ENCODE results near the gene ULK1.
A peak's percentile ranks its signal among the peaks of the same experiment; 100 is the strongest.
"Not testable (repeated sequence)": the region's sequence is repeated elsewhere in the genome, so short reads cannot be mapped to it uniquely, and the experiment has no call there.

Gene ULK1

DNA sequence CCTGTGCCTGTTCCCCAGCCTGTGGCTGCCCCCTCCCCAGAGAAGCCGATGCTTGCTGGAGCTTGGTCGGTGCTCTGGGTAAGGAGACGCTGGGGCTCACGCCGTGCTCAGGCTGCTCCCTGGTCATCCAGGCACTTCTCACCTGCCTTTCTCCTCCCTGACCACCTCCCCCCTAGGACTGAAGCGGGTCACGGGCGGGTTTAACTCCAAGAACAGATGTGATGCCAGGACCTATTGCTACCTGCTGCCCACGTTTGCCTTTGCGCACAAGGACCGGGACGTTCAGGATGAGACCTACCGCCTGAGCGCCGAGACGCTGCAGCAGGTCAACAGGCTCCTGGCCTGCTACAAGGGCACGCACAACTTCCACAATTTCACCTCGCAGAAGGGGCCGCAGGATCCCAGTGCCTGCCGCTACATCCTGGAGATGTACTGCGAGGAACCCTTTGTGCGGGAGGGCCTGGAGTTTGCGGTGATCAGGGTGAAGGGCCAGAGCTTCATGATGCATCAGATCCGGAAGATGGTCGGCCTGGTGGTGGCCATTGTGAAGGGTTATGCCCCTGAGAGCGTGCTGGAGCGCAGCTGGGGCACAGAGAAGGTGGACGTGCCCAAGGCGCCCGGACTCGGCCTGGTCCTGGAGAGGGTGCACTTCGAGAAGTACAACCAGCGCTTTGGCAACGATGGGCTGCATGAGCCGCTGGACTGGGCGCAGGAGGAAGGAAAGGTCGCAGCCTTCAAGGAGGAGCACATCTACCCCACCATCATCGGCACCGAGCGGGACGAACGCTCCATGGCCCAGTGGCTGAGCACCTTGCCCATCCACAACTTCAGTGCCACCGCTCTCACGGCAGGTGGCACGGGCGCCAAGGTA, 46.9 kb downstream of the ULK1 start:
- no peak for DNase-seq (ENCODE audit: low read depth in 1 of 2, low spot score in 1 of 2)

DNA sequence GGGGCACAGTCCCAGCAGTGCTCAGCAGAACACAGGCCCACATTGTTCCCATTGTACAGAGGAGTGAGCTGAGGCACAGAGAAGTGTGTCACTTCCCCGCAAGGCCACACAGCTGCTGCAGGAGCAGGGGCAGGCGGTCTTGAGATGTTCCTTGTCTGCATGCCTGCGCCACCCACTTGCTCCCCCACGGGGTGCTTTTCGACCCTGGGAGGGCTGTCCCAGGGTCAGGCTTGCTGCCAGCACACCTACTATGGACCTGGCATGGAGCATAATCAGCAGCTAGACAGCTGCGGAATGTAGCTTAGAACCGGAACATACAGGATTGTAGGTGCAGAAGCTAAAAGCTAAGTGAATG, 47.5 kb downstream of the ULK1 start:
- DNase-seq (ENCODE audit: low read depth in 1 of 2, low spot score in 1 of 2), result no peak

DNA sequence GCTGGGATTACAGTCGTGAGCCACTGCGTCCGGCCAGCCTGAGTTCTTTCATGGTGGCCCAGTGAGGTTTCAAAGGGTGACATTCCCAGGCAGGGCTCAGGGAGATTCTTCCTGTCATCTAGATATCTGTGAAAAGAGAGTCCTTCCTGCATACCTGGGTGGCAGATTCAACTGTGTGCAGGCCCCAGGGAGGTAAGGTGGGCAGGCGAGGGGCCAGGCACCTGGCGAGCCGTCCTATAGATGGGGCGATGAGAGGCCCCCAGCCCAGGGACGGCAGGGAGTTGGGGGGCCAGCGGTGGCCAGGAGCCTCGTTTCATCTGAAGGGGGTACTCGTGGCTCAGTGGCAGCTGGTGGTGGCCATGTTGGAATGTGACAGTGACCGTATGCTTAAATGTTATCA, 48.2 kb downstream of the ULK1 start:
- no peak for DNase-seq (ENCODE audit: low read depth in 1 of 2, low spot score in 1 of 2)

DNA sequence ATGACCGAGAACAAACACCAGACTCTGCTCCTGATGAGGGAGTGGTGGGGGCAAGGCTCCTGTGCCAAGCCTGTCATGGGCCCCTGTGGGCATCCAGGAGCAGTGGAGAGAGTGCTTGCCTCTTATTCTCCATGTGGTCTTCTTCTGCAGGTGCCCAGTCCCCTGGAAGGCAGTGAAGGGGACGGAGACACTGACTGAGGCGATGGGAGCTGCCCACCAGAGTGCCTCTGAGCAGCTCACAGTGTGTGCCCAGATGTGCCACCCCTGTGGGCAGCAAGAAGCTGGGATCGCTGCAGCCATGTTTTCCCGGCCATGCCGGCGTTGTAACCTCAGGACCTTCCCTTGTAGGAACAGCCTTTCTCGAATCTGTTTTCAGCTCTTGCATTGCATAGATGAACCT, 49.0 kb downstream of the ULK1 start:
- DNase-seq (ENCODE audit: low read depth in 1 of 2, low spot score in 1 of 2), result no peak

DNA sequence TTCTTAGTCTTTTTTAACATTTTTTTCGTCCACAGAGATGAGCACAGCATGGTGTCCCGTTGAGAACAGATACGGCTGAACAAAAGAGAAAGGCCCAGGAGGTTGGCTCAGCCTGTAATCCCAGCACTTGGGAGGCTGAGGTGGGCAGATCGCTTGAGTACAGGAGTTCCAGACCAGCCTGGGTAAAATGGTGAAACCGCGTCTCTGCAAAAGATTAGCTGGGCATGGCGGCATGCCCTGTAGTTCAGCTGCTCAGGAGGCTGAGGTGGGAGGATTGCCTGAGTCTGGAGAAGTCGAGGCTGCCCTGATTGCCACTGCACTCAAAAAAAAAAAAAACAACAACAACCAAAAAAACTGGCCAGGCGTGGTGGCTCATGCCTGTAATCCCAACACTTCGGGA, 49.5 kb downstream of the ULK1 start:
- DNase-seq (ENCODE audit: low read depth in 1 of 2, low spot score in 1 of 2), result no peak

DNA sequence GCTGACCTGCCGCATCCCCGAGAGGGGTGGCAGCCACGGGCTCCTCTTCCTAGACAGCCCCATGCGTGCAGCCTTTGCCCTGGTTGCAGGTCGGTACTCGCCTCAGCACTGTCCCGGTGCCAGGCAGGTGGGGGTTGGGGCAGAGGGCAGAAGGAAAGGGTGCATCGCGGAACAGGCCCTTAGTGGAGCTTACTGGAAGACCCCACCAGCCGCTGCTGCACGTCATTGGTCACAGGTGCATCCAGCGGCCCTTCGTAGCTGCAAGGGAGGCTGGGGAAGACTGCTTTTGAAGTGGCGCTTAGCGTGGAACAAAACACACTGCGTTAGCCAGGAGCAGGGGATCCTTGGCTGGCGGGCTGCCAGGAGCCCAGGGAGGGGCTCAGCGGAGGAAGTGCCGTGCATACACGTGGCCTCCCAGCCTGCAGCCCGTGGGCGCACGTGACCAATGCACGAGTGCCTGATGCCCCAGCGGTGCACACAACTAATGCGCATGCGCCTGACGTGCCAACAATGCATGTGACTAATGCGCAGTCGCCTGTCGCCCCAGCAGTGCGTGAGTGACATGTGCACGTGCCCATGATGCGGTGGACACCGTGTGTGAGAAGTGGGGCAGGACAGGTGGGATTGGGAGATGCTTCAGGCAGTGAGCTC, 50.3 kb downstream of the ULK1 start:
- DNase-seq (ENCODE audit: low read depth in 1 of 2, low spot score in 1 of 2), result no peak

DNA sequence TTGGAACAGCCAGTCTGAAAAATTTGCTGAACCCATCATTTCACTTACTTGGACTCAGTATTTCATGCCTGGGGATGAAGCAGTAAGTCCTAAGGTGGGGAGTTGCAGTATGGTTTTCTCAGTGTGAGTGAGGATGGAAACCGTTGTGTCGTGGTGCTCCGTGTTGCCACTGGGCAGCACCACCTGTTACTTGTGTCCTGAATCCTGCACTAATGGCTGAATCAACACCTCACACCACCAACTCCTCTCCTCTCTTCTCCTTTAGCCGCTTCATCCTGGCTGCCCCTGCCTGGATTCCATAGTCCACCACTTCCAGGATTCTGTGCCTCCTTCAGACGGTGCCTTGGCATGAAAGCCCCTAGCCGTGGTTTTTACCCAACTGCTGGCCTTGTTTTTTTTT, 52.3 kb downstream of the ULK1 start:
- no peak for DNase-seq (ENCODE audit: low read depth in 1 of 2, low spot score in 1 of 2)

DNA sequence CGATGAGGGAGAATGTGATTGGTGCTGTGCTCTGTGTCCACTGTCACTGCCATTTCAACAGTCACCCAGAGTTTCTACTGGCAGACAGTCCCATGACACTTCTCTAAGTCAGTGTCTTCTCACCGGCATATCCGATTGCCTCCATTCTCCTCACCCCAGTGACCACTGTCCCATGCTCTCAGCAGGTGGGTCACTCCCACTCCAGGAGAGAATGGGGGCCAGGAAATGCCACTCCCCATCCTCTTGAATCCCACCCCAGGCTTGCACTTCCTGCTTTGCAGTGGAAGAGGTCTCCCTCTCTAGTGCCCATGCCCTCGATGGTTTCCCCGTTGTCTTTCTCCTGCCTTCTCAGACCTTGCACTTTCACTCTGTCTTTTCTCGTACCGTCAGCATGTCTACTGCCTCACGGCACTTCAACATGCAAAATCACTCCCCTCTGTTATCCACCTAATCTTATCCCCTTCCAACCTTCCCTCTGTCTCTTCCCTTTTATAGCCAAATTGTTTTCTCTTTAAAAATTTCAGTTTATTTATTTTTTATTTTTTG, 53.1 kb downstream of the ULK1 start:
- DNase-seq (ENCODE audit: low read depth in 1 of 2, low spot score in 1 of 2), result no peak

DNA sequence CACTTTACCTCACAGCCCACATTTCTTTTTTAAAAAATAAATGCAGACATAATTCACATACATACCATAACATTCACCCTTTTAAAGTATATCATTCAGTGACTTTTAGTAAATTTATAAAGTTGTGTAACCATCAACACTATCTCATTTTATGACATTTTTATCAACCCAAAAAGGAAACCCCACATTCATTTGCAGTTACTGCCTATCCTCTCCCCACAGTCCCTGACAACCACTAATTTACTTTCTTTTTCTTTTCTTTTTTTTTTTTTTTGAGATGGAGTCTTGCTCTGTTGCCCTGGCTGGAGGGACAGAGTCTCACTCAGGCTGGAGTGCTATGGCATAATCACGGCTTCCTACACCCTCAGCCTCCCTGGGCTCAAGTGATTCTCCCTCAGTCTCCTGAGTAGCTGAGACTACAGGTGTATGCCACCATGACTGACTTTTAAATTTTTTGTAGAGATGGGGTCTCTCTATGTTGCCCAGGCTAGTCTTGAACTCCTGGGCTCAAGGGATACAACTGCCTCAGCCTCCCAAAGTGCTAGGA, 53.8 kb downstream of the ULK1 start:
- DNase-seq (ENCODE audit: low read depth in 1 of 2, low spot score in 1 of 2), result no peak

DNA sequence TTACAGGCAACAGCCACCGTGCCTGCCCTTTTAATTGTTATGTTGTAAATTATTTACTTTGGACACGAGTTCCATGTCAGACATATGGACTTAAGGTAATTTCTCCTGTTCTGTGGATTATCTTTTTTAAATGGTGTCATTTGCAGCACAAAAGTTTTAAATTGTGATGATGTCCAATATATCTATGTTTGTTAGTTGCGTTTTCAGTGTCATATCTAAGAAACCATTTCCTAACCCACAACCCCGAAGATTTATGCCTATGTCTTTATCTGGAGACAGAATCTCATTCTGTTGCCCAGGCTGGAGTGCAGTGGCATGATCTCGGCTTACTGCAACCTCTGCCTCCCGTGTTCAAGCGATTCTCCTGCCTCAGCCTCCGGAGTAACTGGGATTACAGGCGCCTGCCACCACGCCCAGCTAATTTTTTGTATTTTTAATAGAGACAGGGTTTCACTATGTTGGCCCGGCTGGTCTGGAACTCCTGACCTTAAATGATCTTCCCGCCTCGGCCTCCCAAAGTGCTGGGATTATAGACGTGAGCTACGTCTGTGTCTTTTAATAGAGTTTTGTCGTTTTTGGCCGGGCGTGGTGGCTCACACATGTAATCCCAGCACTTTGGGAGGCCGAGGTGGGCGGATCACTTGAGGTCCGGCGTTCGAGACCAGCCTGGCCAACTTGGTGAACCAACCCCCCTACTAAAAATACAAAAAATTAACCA, 54.5 kb downstream of the ULK1 start:
- not testable (repeated sequence) for DNase-seq (ENCODE audit: low read depth in 1 of 2, low spot score in 1 of 2)

DNA sequence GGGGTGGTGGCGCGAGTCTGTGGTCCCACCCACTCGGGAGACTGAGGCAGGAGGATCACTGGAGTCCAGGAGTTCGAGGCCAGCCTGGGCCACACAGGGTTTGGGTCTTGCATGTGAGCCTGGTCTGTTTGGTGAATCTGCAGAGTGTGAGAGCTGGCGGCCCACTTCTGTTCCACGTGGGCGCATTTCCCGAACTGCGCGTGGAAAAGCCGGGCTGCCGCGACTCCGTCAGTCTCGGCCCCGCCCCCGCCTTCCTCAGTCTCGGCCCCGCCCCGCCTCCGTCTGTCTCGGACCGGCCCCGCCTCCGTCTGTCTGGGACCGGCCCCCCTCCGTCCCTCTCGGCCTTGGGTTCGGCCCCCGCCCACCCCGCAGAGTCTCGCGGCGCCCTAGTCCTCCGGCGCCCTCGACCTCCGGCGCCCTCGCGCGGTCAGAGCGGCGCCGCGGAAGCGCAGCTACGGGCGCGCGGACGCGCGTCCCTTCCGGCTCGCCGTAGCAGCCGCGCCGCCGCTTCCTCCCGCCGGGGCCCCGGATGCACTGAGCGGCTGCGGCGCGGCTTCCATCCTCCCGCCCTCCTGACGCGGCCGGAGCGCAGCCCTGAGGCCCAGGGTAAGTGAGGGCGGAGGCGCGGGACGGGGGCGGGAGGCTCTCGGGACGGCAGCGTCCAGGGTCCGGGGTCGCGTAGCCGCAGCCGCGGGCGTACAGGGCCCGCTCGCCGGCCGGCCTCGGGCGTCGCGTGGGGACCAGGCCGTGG, 55.2 kb downstream of the ULK1 start, which contains the start of gene EP400:
TSS of gene EP400 (plus strand) at position 512 of the 751 bp plus-strand sequence. CDS start 10,678 bp downstream, outside the sequence.
- DNase-seq (ENCODE audit: low read depth in 1 of 2, low spot score in 1 of 2), result peak; percentile 93

DNA sequence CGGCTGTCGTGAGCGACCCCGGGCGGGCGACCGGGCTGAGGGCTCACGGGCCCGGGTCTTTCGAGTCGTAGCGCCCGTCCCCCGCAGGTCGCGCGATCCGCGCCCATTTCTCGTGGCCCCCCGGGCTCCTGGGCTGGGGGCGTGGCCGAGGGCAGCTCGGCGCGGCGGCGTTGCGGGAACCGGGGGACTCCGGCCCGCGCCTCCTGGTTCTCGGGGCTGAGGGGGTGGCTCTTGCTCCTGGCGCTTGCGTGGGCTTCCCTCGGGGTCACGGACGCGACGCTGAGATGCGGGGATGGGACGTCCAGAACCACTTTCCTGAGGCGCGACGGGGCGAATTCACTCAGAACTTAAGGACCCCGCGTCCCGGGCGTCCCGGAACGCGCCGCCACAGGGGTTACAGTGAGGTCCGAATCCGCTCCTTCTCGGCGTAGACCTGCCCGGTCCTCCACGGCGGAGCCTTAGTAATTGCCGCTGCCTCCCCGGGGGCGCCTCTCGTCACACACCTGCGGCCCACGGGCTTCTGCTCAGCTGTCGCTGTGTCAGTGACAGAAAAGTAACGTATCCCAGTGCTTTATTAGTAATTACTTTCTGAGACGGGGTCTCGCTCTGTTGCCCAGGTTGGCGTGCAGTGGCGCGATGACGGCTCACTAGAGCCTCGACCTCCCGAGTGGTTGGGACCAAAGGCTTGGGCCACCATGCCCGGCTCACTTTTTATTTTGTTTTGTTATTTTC, 55.9 kb downstream of the ULK1 start:
- peak in 1 of 2 donors; percentile 19 for DNase-seq (ENCODE audit: low read depth in 1 of 2, low spot score in 1 of 2)

DNA sequence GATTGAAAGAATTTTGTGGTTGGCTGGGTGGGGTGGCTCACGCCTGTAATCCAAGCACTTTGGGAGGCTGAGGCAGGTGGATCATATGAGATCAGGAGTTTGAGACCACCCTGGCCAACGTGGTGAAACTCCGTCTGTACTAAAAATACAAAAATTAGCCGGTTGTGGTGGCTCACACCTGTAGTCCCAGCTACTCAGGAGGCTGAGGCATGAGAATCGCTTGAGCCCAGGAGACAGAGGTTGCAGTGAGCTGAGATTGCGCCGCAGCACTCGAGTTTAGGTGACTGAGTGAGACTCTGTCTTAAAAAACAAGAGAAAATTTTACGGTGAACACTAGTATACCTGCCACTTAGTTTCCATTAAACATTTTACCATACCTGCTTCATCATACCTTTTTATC, 59.4 kb downstream of the ULK1 start:
- not testable (repeated sequence) for DNase-seq (ENCODE audit: low read depth in 1 of 2, low spot score in 1 of 2)

DNA sequence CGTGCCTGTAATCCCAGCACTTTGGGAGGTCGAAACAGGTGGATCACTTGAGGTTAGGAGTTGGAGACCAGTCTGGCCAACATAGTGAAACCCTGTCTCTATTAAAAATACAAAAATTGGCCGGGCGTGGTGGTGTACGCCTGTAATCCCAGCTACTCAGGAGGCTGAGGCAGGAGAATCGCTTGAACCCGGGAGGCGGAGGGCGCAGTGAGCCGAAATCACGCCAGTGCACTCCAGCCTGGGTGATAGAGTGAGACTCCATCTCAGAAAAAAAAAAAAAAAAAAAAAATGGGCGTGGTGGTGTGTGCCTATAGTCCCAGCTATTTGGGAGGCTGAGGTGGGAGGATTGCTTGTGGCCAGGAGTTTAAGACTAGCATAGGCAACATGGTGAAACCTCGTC, 60.0 kb downstream of the ULK1 start:
- DNase-seq (ENCODE audit: low read depth in 1 of 2, low spot score in 1 of 2), result not testable (repeated sequence)

DNA sequence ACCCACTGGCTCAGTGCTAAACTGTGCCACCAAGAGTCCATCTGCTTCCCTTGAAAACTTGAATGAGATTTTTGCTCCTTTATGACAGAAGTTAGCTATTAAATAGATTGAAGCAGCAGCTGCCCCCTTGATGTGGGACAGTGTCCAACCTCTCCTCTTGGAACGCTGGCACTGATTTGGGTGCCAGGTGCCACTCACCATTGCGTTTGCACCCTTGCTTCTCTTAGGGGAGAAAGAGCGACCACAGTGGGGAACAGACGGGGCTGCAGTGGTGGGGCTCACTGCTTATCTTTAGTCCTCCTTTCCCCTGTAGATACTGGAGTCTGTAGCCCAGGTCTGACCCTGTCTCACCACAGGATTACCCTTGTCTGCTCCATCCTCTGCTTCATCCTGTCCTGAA, 64.7 kb downstream of the ULK1 start:
- DNase-seq (ENCODE audit: low read depth in 1 of 2, low spot score in 1 of 2), result no peak

DNA sequence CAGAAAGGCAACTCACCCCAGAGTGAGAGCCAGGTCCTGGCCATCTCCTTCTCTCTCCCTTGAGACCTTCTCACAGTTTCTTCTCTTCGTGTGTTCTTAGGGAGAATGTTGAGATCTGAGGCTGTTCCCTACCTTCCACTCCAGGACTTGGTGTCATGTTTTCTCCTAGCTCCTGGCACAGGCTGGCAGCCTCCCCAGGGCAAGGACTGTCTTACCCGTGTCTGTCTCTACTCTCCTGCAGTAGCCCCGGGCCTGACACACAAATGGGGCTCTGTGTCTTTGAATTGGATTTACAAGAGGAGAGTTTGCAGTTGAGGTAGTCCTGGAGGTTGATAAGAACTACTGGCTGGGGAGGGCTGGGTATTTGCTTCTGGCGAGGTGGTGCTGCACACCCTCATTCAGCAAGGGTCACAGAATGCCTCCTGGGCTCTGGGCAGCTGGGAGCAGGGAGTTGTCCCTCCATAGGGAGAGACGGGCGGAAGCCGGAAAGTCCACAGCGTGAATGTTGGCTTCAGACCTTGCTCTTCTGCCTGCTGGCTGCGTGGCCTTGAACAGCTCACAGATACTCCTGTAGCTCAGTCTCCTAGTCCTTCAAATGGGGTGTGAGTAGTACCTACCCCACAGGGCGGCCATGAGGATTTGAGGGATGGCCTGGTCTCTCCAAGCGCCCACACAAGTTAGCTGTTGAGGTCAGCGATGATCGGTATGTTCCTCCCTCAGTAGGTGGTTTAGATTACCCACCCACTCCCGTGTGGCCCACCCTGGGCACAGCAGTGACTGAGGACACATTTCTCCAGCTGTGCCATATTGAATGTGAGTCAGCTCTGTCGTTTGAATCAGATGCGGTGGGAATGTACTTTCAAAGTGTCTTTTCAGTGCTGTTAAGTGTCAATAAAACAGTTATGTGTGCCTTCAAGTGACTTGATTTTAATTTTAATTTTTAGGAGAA, 65.5 kb downstream of the ULK1 start:
- DNase-seq (ENCODE audit: low read depth in 1 of 2, low spot score in 1 of 2), result no peak

DNA sequence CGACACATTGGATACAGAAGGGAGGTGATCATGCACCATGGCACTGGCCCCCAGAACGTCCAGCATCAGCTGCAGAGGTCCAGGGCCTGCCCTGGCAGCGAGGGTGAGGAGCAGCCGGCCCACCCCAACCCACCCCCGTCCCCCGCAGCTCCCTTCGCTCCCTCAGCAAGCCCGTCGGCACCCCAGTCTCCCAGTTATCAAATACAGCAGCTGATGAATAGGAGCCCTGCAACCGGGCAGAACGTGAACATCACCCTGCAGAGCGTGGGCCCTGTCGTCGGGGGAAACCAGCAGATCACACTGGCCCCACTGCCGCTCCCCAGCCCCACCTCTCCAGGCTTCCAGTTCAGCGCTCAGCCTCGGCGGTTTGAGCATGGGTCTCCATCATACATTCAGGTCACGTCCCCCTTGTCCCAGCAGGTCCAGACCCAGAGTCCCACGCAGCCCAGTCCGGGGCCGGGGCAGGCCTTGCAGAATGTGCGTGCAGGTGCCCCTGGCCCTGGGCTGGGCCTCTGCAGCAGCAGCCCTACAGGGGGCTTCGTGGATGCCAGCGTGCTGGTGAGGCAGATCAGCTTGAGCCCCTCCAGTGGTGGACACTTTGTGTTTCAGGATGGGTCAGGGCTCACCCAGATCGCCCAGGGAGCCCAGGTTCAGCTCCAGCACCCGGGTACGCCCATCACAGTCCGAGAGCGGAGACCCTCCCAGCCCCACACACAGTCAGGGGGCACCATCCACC, 66.3 kb downstream of the ULK1 start:
- DNase-seq (ENCODE audit: low read depth in 1 of 2, low spot score in 1 of 2), result not testable (repeated sequence)

DNA sequence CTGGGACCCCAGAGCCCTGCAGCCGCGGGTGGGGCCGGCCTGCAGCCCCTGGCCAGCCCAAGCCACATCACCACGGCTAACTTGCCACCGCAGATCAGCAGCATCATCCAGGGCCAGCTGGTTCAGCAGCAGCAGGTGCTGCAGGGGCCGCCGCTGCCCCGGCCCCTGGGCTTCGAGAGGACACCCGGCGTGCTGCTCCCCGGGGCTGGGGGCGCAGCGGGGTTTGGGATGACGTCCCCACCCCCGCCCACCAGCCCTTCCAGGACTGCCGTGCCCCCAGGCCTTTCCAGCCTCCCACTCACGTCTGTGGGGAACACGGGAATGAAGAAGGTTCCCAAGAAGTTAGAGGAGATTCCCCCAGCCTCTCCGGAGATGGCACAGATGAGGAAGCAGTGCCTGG, 66.9 kb downstream of the ULK1 start:
- not testable (repeated sequence) for DNase-seq (ENCODE audit: low read depth in 1 of 2, low spot score in 1 of 2)

Data from stimulated activated CD4-positive, alpha-beta T cell treated with anti-CD3 and anti-CD28 coated beads, Interleukin-15, amount 100 ng/mL, for 1 hour (primary cell).